CD4-positive, alpha-beta T cell (primary cell): Measurements from ENCODE around the gene P2RX2. TPM values are rescaled to one million over a fixed set of nuclear protein-coding genes. Genes with fewer than 3 reads are reported as not detected.

Source experiments
- ATAC-seq: fragments of 200-7000 bp; cut with Tn5 transposase; one replicate; pipeline ENCODE4 v1.10.0; 2022; ENCODE audit warnings: mild to moderate bottlenecking; ENCODE audit not compliant: poor library complexity
- CTCF ChIA-PET: fragments of 350-600 bp; sonication (Branson Sonifier 250); formaldehyde crosslinking; loops from one replicate; lab custom pipeline; 2021; ENCODE audit warnings: antibody characterized with exemption, inconsistent platforms; lab: Charles Lee
- POLR2A ChIA-PET: fragments of 350-600 bp; sonication (Branson Sonifier 250); formaldehyde crosslinking; loops from one replicate; lab custom pipeline; 2021; ENCODE audit warnings: antibody characterized with exemption, inconsistent platforms; lab: Charles Lee
- DNase-seq, 14 experiments: peaks; one replicate each; pipeline ENCODE4 v3.0.0-alpha.2; 2013 to 2020; ENCODE audit warnings: mixed read lengths in 2 of 14
- H3K27ac ChIP-seq, 2 donors: one replicate each; pipeline versions ENCODE4 v1.5.1 to v1.7.0; 2013; ENCODE audit warnings: low read length in 2 of 2, low read depth in 1 of 2, mild to moderate bottlenecking in 1 of 2
- H3K27me3 ChIP-seq, 2 experiments: 1 replicate in 1 of 2; 2 replicates in 1 of 2; pipeline versions ENCODE4 v1.6.1 to v1.7.0; 2013; ENCODE audit warnings: low read length in 2 of 2, control low read depth in 1 of 2, mild to moderate bottlenecking in 1 of 2, moderate library complexity in 1 of 2; ENCODE audit not compliant: insufficient read depth in 2 of 2, control insufficient read depth in 1 of 2
- H3K36me3 ChIP-seq: one replicate; pipeline ENCODE4 v1.6.1; 2013; ENCODE audit warnings: low read length, control low read depth; ENCODE audit not compliant: insufficient read depth
- H3K4me1 ChIP-seq: one replicate; pipeline ENCODE4 v1.6.1; 2013; ENCODE audit warnings: low read length, control low read depth; ENCODE audit not compliant: insufficient read depth
- H3K4me3 ChIP-seq: one replicate; pipeline ENCODE4 v1.5.1; 2013; ENCODE audit warnings: mild to moderate bottlenecking, low read length, moderate library complexity
- H3K9me3 ChIP-seq, 2 experiments: 1 replicate in 1 of 2; 2 replicates in 1 of 2; pipeline versions ENCODE4 v1.6.1 to v1.7.0; 2013; ENCODE audit warnings: low read length in 2 of 2, mild to moderate bottlenecking in 2 of 2, control low read depth in 1 of 2, moderate library complexity in 1 of 2; ENCODE audit not compliant: control insufficient read depth in 1 of 2, insufficient read depth in 1 of 2
- H3K27ac Mint-ChIP-seq: one replicate; pipeline ENCODE4 v1.8.0; 2020; ENCODE audit warnings: mixed read lengths
- H3K27me3 Mint-ChIP-seq: one replicate; pipeline ENCODE4 v1.8.0; 2021; ENCODE audit warnings: mixed read lengths
- H3K36me3 Mint-ChIP-seq: one replicate; pipeline ENCODE4 v1.8.0; 2021; ENCODE audit warnings: low read depth, mixed read lengths
- H3K4me1 Mint-ChIP-seq: one replicate; pipeline ENCODE4 v1.8.0; 2021; ENCODE audit warnings: low read depth, mixed read lengths
- H3K4me3 Mint-ChIP-seq: one replicate; pipeline ENCODE4 v1.8.0; 2020; ENCODE audit warnings: mild to moderate bottlenecking, mixed read lengths
- H3K9me3 Mint-ChIP-seq: one replicate; pipeline ENCODE4 v1.8.0; 2020; ENCODE audit warnings: mixed read lengths
- CTCF ChIP-seq: fragments of 200-600 bp; IDR thresholded peaks from one replicate; pipeline ENCODE4 v1.8.0; 2022; ENCODE audit warnings: antibody characterized with exemption, mild to moderate bottlenecking
- intact Hi-C, 2 experiments: fragments of 100-400 bp; cut with DNase I in 1 of 2; cut with micrococcal nuclease in 1 of 2; formaldehyde crosslinking; loops; one replicate each; pipeline versions ENCODE4 v1.15.1 to v1.9.0; 2023 to 2025; cut with DNase I, micrococcal nuclease
- total RNA-seq, 174 experiments: library from RNA in 2 of 174; stranded (reverse) in 2 of 174; gene quantifications; one replicate each; pipeline ENCODE4 v1.2.3 and lab custom pipeline; 2021 to 2026

Gene P2RX2
- total RNA-seq, 2 experiments from 2014 or later = not detected

GRCh38 chr12:132615579-132616038 lies 3.0 kb upstream of the P2RX2 start:
- H3K4me3 Mint-ChIP-seq = no peak overlapping the region
- Histone ChIP-seq H3K4me1 (peaks cover 12% of the 10 kb centered on the region), H3K36me3 (no peaks in the 10 kb centered on the region), H3K9me3 (peaks cover 22 to 34% of the 10 kb centered on the region in 2 experiments), H3K4me3 (no peak overlapping the region), H3K27me3 (peaks cover 35 to 38% of the 10 kb centered on the region in 2 experiments), H3K27ac (no peak overlapping the region)
- peaks cover 11% of the 10 kb centered on the region for H3K4me1 Mint-ChIP-seq
- POLR2A ChIA-PET = no interaction called here
- ATAC-seq (no peak), DNase-seq (peak in 1 of 14 experiments; percentile 22)
- no peaks in the 10 kb centered on the region for H3K9me3 Mint-ChIP-seq
- H3K36me3 Mint-ChIP-seq = no peaks in the 10 kb centered on the region
- CTCF ChIA-PET = interaction anchor here (1.1 to 2.1 kb wide), 8 partner anchors 10 to 462 kb away, joined by 3 to 11 read pairs (median 4); no protein-coding TSS in a partner anchor
- no peak overlapping the region for H3K27ac Mint-ChIP-seq
- peaks cover 42% of the 10 kb centered on the region for H3K27me3 Mint-ChIP-seq
- intact Hi-C loops = loop anchor here (1.0 to 2.0 kb wide), 2 partner anchors 200 to 461 kb away; no protein-coding TSS in a partner anchor
- no peak for TF ChIP-seq CTCF

- Mint-ChIP-seq H3K27ac (no peak overlapping the region), H3K27me3 (peaks cover 30% of the 10 kb centered on the region), H3K4me3 (no peak overlapping the region), H3K36me3 (no peaks in the 10 kb centered on the region), H3K9me3 (no peaks in the 10 kb centered on the region), H3K4me1 (peaks cover 11% of the 10 kb centered on the region)
- DNase-seq (no peak), ATAC-seq (no peak)
- H3K27ac ChIP-seq = no peak overlapping the region
- TF ChIP-seq CTCF = no peak
- ChIA-PET CTCF (no interaction called here), POLR2A (no interaction called here)
- peaks cover 19 to 22% of the 10 kb centered on the region in 2 experiments for H3K9me3 ChIP-seq
- H3K4me3 ChIP-seq = no peak overlapping the region
- H3K27me3 ChIP-seq = peaks cover 33 to 34% of the 10 kb centered on the region in 2 experiments
- intact Hi-C loops = no loop called here
- H3K4me1 ChIP-seq = peaks cover 12% of the 10 kb centered on the region
- no peaks in the 10 kb centered on the region for H3K36me3 ChIP-seq
Measured at GRCh38 chr12:132617135-132617701, 1.4 kb upstream of the P2RX2 start.

- TF ChIP-seq CTCF = no peak
- no peaks in the 10 kb centered on the region for H3K9me3 Mint-ChIP-seq
- POLR2A ChIA-PET = no interaction called here
- peaks cover 32% of the 10 kb centered on the region for H3K27me3 Mint-ChIP-seq
- no peak for ATAC-seq
- H3K4me3 Mint-ChIP-seq = no peak overlapping the region
- peaks cover 19 to 22% of the 10 kb centered on the region in 2 experiments for H3K9me3 ChIP-seq
- H3K4me1 ChIP-seq = peaks cover 12% of the 10 kb centered on the region
- intact Hi-C loops = no loop called here
- CTCF ChIA-PET = no interaction called here
- peak in 1 of 14 experiments; percentile 18 for DNase-seq
- H3K36me3 ChIP-seq = no peaks in the 10 kb centered on the region
- H3K36me3 Mint-ChIP-seq = no peaks in the 10 kb centered on the region
- H3K4me3 ChIP-seq = no peak overlapping the region
- H3K27ac ChIP-seq = no peak overlapping the region
- no peak overlapping the region for H3K27ac Mint-ChIP-seq
- peaks cover 11% of the 10 kb centered on the region for H3K4me1 Mint-ChIP-seq
- H3K27me3 ChIP-seq = peaks cover 33 to 34% of the 10 kb centered on the region in 2 experiments
Measured at GRCh38 chr12:132617822-132618682, 524 bp upstream of the P2RX2 start.
